H9 (cell line): ENCODE results near the gene NHP2. TPM values are rescaled to one million over a fixed set of nuclear protein-coding genes. Genes with fewer than 3 reads are reported as not detected.

Experiments used
- DNase-seq: peaks from one replicate; pipeline ENCODE4 v3.0.0-alpha.2; 2017
- H2AFZ ChIP-seq: one replicate; pipeline ENCODE4 v1.6.1; 2013; ENCODE audit warnings: mild to moderate bottlenecking, low read length, control low read depth, moderate library complexity
- H2AK5ac ChIP-seq: 2 replicates; pipeline ENCODE4 v1.6.1; 2013; ENCODE audit warnings: low read length, control low read depth, mixed read lengths; ENCODE audit not compliant: insufficient read length
- H2BK120ac ChIP-seq: one replicate; pipeline ENCODE4 v1.6.1; 2013; ENCODE audit warnings: low read depth, mild to moderate bottlenecking, low read length, control low read depth, inconsistent platforms; ENCODE audit not compliant: poor library complexity, severe bottlenecking
- H2BK12ac ChIP-seq: 2 replicates; pipeline ENCODE4 v1.6.1; 2013; ENCODE audit warnings: low read length, control low read depth, mixed read lengths, low read depth; ENCODE audit not compliant: insufficient read length
- H2BK15ac ChIP-seq: 2 replicates; pipeline ENCODE4 v1.6.1; 2013; ENCODE audit warnings: low read depth, low read length, control low read depth
- H2BK20ac ChIP-seq: one replicate; pipeline ENCODE4 v1.6.1; 2013; ENCODE audit warnings: low read depth, mild to moderate bottlenecking, low read length, control low read depth, inconsistent platforms; ENCODE audit not compliant: poor library complexity, severe bottlenecking
- H2BK5ac ChIP-seq: 2 replicates; pipeline ENCODE4 v1.6.1; 2013; ENCODE audit warnings: low read length, control low read depth, mixed read lengths; ENCODE audit not compliant: insufficient read length
- H3K14ac ChIP-seq: 2 replicates; pipeline ENCODE4 v1.6.1; 2013; ENCODE audit warnings: low read length, control low read depth; ENCODE audit not compliant: insufficient read depth
- H3K18ac ChIP-seq: 2 replicates; pipeline ENCODE4 v1.6.1; 2013; ENCODE audit warnings: low read depth, mild to moderate bottlenecking, mixed read lengths, low read length, control low read depth; ENCODE audit not compliant: insufficient read length
- H3K23ac ChIP-seq: 2 replicates; pipeline ENCODE4 v1.6.1; 2013; ENCODE audit warnings: low read length, control low read depth, mixed read lengths, low read depth; ENCODE audit not compliant: insufficient read length
- H3K23me2 ChIP-seq: 2 replicates; pipeline ENCODE4 v1.6.1; 2013; ENCODE audit warnings: low read depth, mild to moderate bottlenecking, mixed read lengths, low read length, control low read depth; ENCODE audit not compliant: insufficient read length, poor library complexity, severe bottlenecking
- H3K27ac ChIP-seq: 2 replicates; pipeline ENCODE4 v1.5.1; 2013; ENCODE audit warnings: low read length, control low read depth, mixed read lengths, low read depth; ENCODE audit not compliant: insufficient read length
- H3K27me3 ChIP-seq: 2 replicates; pipeline ENCODE4 v1.6.1; 2013; ENCODE audit warnings: low read length, control low read depth, inconsistent platforms; ENCODE audit not compliant: insufficient read depth
- H3K4ac ChIP-seq: 2 replicates; pipeline ENCODE4 v1.6.1; 2013; ENCODE audit warnings: low read depth, mild to moderate bottlenecking, control low read depth, inconsistent platforms, low read length, moderate library complexity
- H3K4me1 ChIP-seq: 2 replicates; pipeline ENCODE4 v1.6.1; 2013; ENCODE audit warnings: low read length, control low read depth, inconsistent platforms; ENCODE audit not compliant: insufficient read depth
- H3K4me2 ChIP-seq: 2 replicates; pipeline ENCODE4 v1.6.1; 2013; ENCODE audit warnings: low read length, control low read depth, mixed read lengths; ENCODE audit not compliant: insufficient read length, insufficient read depth
- H3K56ac ChIP-seq: 2 replicates; pipeline ENCODE4 v1.6.1; 2013; ENCODE audit warnings: low read depth, mild to moderate bottlenecking, mixed read lengths, low read length, control low read depth; ENCODE audit not compliant: insufficient read length
- H3K79me1 ChIP-seq: 2 replicates; pipeline ENCODE4 v1.6.1; 2013; ENCODE audit warnings: low read depth, mild to moderate bottlenecking, moderate library complexity, low read length, control low read depth, inconsistent platforms; ENCODE audit not compliant: insufficient read depth, poor library complexity, severe bottlenecking
- H3K79me2 ChIP-seq: 2 replicates; pipeline ENCODE4 v1.6.1; 2013; ENCODE audit warnings: low read length, control low read depth, inconsistent platforms; ENCODE audit not compliant: insufficient read depth
- H3K9ac ChIP-seq: 2 replicates; pipeline ENCODE4 v1.6.1; 2013; ENCODE audit warnings: low read length, control low read depth, mixed read lengths; ENCODE audit not compliant: insufficient read length; ENCODE audit errors: extremely low read depth
- H3K9me3 ChIP-seq: one replicate; pipeline ENCODE4 v1.6.1; 2013; ENCODE audit warnings: low read depth, low read length, inconsistent platforms; ENCODE audit not compliant: control insufficient read depth
- H3T11ph ChIP-seq: one replicate; pipeline ENCODE4 v1.6.1; 2013; ENCODE audit warnings: mild to moderate bottlenecking, low read length, control low read depth, inconsistent platforms
- H4K20me1 ChIP-seq: one replicate; pipeline ENCODE4 v1.6.1; 2013; ENCODE audit not compliant: control insufficient read depth, insufficient read length, insufficient read depth
- H4K5ac ChIP-seq: 2 replicates; pipeline ENCODE4 v1.6.1; 2013; ENCODE audit warnings: low read depth, mild to moderate bottlenecking, mixed read lengths, low read length, control low read depth; ENCODE audit not compliant: insufficient read length
- H4K8ac ChIP-seq: replicated peaks from 2 replicates; pipeline ENCODE4 v1.6.1; 2013; ENCODE audit warnings: low read length, control low read depth, mixed read lengths, low read depth; ENCODE audit not compliant: insufficient read length
- H4K91ac ChIP-seq: 2 replicates; pipeline ENCODE4 v1.6.1; 2013; ENCODE audit warnings: low read depth, mild to moderate bottlenecking, moderate library complexity, mixed read lengths, low read length, control low read depth; ENCODE audit not compliant: insufficient read length
- H3K27ac Mint-ChIP-seq, 3 experiments: 2 replicates in 2 of 3; 3 replicates in 1 of 3; pipeline ENCODE4 v1.8.0; 2020 to 2021; ENCODE audit warnings: mixed read lengths in 3 of 3, mild to moderate bottlenecking in 1 of 3, moderate library complexity in 1 of 3
- H3K27me3 Mint-ChIP-seq: 2 replicates; pipeline ENCODE4 v1.8.0; 2021; ENCODE audit warnings: low read depth, mild to moderate bottlenecking, moderate library complexity, mixed read lengths
- H3K36me3 Mint-ChIP-seq, 3 experiments: 2 replicates in 2 of 3; 3 replicates in 1 of 3; pipeline ENCODE4 v1.8.0; 2020 to 2021; ENCODE audit warnings: low read depth in 3 of 3, mixed read lengths in 3 of 3; ENCODE audit not compliant: insufficient read depth in 1 of 3
- H3K4me1 Mint-ChIP-seq, 2 experiments: 2 replicates each; pipeline ENCODE4 v1.8.0; 2020; ENCODE audit warnings: mixed read lengths in 2 of 2
- H3K4me3 Mint-ChIP-seq, 2 experiments: 2 replicates in 1 of 2; 3 replicates in 1 of 2; pipeline ENCODE4 v1.8.0; 2020 to 2021; ENCODE audit warnings: mild to moderate bottlenecking in 2 of 2, mixed read lengths in 2 of 2, moderate library complexity in 1 of 2
- H3K9me3 Mint-ChIP-seq, 2 experiments: 2 replicates in 1 of 2; 3 replicates in 1 of 2; pipeline ENCODE4 v1.8.0; 2020; ENCODE audit warnings: mild to moderate bottlenecking in 2 of 2, mixed read lengths in 2 of 2, moderate library complexity in 1 of 2
- CTCF ChIP-seq: fragments of 200-600 bp; sonication (generic); conservative IDR thresholded peaks from 3 replicates; pipeline ENCODE4 v1.8.0; 2021; ENCODE audit warnings: antibody characterized with exemption, mild to moderate bottlenecking
- whole genome bisulfite sequencing: extraction: QIAGEN DNeasy Blood & Tissue Kit; methylation state at CpG from one replicate; pipeline ENCODE4 v1.1.7; 2013; ENCODE audit warnings: missing lambda C conversion rate, low lambda C conversion rate, mixed read lengths; ENCODE audit not compliant: insufficient read length; ENCODE audit errors: extremely low coverage; 5-methylcytosine and 5-hydroxymethylcytosine counted together
- total RNA-seq: library from RNA; stranded (reverse); gene quantifications from 2 replicates; pipeline ENCODE4 v1.2.1, GENCODE V29; 2021

Gene NHP2
- total RNA-seq, 1 experiment from 2014 or later, result 232 TPM

- H3K4me1 Mint-ChIP-seq, result peaks cover 21 to 32% of the 10 kb centered on the region in 2 experiments
- peaks cover 8% of the 10 kb centered on the region; the same call in 1 of the 2 replicates for H3K4me1 ChIP-seq
- H3K4ac ChIP-seq, result no peak overlapping the region; the same call in 1 of the 2 replicates
- H3K23ac ChIP-seq, result no peak overlapping the region
- no peak for TF ChIP-seq CTCF
- no peak overlapping the region for H2BK5ac ChIP-seq
- H2AK5ac ChIP-seq, result no peak overlapping the region
- H3K9ac ChIP-seq, result peak overlapping the region; percentile 48
- peak overlapping the region; percentile 34 for H4K91ac ChIP-seq
- H2BK20ac ChIP-seq, result no peak overlapping the region
- peak overlapping the region; percentile 3 for H2BK12ac ChIP-seq
- H3K27me3 ChIP-seq, result no peaks in the 10 kb centered on the region
- no peak overlapping the region for H2BK120ac ChIP-seq
- no peak overlapping the region for H3K56ac ChIP-seq
- no peak overlapping the region for H2AFZ ChIP-seq
- H3K4me3 Mint-ChIP-seq, result peak overlapping the region; percentile 98 to 100
- no peak overlapping the region for H2BK15ac ChIP-seq
- H3K27ac ChIP-seq, result peak overlapping the region; percentile 31
- H3K79me1 ChIP-seq, result no peaks in the 10 kb centered on the region
- H3K27me3 Mint-ChIP-seq, result peaks cover 9% of the 10 kb centered on the region
- no peak overlapping the region for H3T11ph ChIP-seq
- peak; percentile 93 for DNase-seq
- H3K27ac Mint-ChIP-seq, result peak overlapping the region; percentile 96 to 99 (median 98)
- H3K9me3 ChIP-seq, result no peaks in the 10 kb centered on the region
- peak overlapping the region; percentile 58 for H3K18ac ChIP-seq
- WGBS, result no CpG with 5 or more reads among the region's 12 CpGs
- peaks cover 5 to 7% of the 10 kb centered on the region in 2 experiments; a peak in 4 of 5 replicates for H3K9me3 Mint-ChIP-seq
- H3K14ac ChIP-seq, result 0 out of 2 replicates have a peak overlapping the region, but pooled peaks have one; percentile 42
- H4K5ac ChIP-seq, result no peak overlapping the region
- H3K36me3 Mint-ChIP-seq, result peaks cover 4 to 15% (median 5%) of the 10 kb centered on the region in 3 experiments
- H3K4me2 ChIP-seq, result peak overlapping the region; percentile 84
- H3K79me2 ChIP-seq, result peaks cover 32% of the 10 kb centered on the region; the same call in 1 of the 2 replicates
- H4K8ac ChIP-seq, result no peak overlapping the region
- H4K20me1 ChIP-seq, result no peaks in the 10 kb centered on the region
- peaks cover 14% of the 10 kb centered on the region for H3K23me2 ChIP-seq
These were observed 38.4 kb downstream of the NHP2 start for GRCh38 chr5:178115136-178115813.
